Measurements from ENCODE around the gene ADD1. TPM values are rescaled to one million over a fixed set of nuclear protein-coding genes. Genes with fewer than 3 reads are reported as not detected.

ADD1 gene
- total and polyA plus RNA-seq, 2 donors (not counting 1 experiment from before 2014, with no cell fraction given): 302 to 383 TPM

DNA sequence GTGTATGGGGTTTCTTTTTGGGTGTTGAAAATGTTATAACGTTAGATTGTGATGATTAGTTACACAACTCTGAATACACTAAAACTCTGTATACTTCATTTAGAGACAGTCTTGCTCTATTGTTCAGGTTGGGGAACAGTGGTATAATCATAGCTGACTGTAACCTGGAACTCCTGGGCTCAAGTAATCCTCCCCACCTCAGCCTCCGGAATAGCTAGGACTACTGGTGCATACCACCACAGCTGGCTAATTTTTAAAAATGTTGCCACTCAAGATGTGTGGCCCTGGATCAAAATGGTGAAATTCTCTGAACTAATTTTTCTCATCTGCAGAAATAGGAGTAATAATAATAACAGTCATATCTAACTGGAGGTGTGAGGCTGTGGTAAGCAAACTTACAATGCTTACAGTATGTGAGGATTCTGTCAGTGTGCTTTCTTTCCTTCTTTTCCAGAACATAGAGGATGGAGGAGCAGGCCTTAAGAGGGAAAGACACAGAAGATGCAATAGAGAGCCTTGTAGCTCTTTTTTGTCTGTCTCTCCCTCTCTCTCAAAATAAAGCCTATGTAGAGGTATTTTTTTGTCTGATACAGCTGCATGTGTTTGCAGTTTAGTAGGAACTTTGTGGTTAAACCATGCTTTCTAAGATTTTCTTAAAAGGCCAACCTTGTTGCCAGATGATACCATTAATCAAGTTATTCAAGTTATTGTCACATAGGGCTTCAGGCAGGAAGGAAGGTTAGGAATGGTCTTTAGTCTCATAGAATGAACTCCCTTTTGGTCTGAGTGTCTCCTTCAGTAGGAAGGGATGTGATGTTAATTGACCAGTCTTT is 7.5 kb downstream of the ADD1 start:
- no peak for TF ChIP-seq EZH2 (IDR thresholded peaks at IDR 0.05; ENCODE audit: borderline replicate concordance, insufficient read depth, low read depth, low read length, poor library complexity, severe bottlenecking)
- no peak for TF ChIP-seq CTCF (IDR thresholded peaks at IDR 0.05)
- H3K27ac ChIP-seq (ENCODE audit: low read length in 2 of 2): peak overlapping the region; percentile 72 to 81
- peak overlapping the region in 2 of 5 experiments; percentile 28 to 32 for H3K4me3 ChIP-seq (ENCODE audit: control extremely low read depth in 1 of 5, extremely low read depth in 1 of 5, insufficient read depth in 1 of 5, low read depth in 2 of 5, low read length in 4 of 5)
- ATAC-seq (ENCODE audit: low read depth) (peak; percentile 8), DNase-seq (peak; percentile 61)
- no peaks in the 10 kb centered on the region for H3K27me3 ChIP-seq (replicated peaks in 1 of 4; ENCODE audit: control extremely low read depth in 1 of 4, control insufficient read depth in 3 of 4, insufficient read depth in 4 of 4, low read length in 3 of 4)
- H3K4me3 Mint-ChIP-seq: peak overlapping the region; percentile 76
- ChIA-PET POLR2A (interaction anchor here (0.6 to 2.5 kb wide), 8 partner anchors 10 to 73 kb away, joined by 3 to 18 read pairs (median 4); no protein-coding TSS in a partner anchor), CTCF (interaction anchor here (0.5 to 2.0 kb wide), 7 partner anchors 16 to 87 kb away, joined by 3 to 9 read pairs (median 4); no protein-coding TSS in a partner anchor)
- peaks cover 81% of the 10 kb centered on the region for H3K4me1 Mint-ChIP-seq
- no peaks in the 10 kb centered on the region for H3K27me3 Mint-ChIP-seq
- no peak overlapping the region for H2AFZ ChIP-seq (ENCODE audit: insufficient read depth, low read depth, low read length, poor library complexity, severe bottlenecking)
- H3K9me3 ChIP-seq (ENCODE audit: control extremely low read depth in 1 of 3, control insufficient read depth in 2 of 3, insufficient read depth in 1 of 3, low read length in 2 of 3): peaks cover 0 to 4% (median 0%) of the 10 kb centered on the region in 3 donors
- intact Hi-C loops (cut with micrococcal nuclease): loop anchor here (1.0 to 5.0 kb wide), 3 partner anchors 8 to 111 kb away; partner anchors contain the start of genes ADD1, GRK4 and NOP14
- H3K4me2 ChIP-seq (replicated peaks; ENCODE audit: low read depth, low read length, poor library complexity, severe bottlenecking): peak overlapping the region; percentile 53
- H3K9ac ChIP-seq (ENCODE audit: low read length): peak overlapping the region; percentile 44
- no CpG with 5 or more reads among the region's 2 CpGs for WGBS (ENCODE audit: insufficient coverage)
- no peaks in the 10 kb centered on the region for H3K9me3 Mint-ChIP-seq (ENCODE audit: insufficient read depth)
- H3K4me1 ChIP-seq (ENCODE audit: control insufficient read depth in 2 of 2, insufficient read depth in 2 of 2, low read length in 2 of 2): peaks cover 88 to 90% of the 10 kb centered on the region in 2 donors
- H3K79me2 ChIP-seq (ENCODE audit: control insufficient read depth, insufficient read depth, low read length): peaks cover 82% of the 10 kb centered on the region
- peaks cover 30% of the 10 kb centered on the region for H4K20me1 ChIP-seq (ENCODE audit: control insufficient read depth, insufficient read depth, low read length, poor library complexity, severe bottlenecking)
- peaks cover 4 to 19% of the 10 kb centered on the region in 2 experiments for H3K36me3 ChIP-seq (replicated peaks in 1 of 2; ENCODE audit: control extremely low read depth in 1 of 2, control insufficient read depth in 1 of 2, extremely low read depth in 1 of 2, insufficient read depth in 2 of 2, low read length in 1 of 2)
- peak overlapping the region; percentile 79 for H3K27ac Mint-ChIP-seq
